Thoracic aorta (tissue), 2 donors: ENCODE data around the gene KIF21B. TPM values are rescaled to one million over a fixed set of nuclear protein-coding genes. Genes with fewer than 3 reads are reported as not detected.

Source experiments
- ATAC-seq: fragments of 150-250 bp; one replicate; pipeline ENCODE4 v1.8.0; 2017; ENCODE audit warnings: low read depth; ENCODE audit not compliant: insufficient number of reproducible peaks, low FRiP score
- DNase-seq: peaks from one replicate; pipeline ENCODE4 v3.0.0-alpha.2; 2020; ENCODE audit warnings: low spot score
- H3K27ac ChIP-seq, 2 donors: fragments of 200-600 bp; sonication (generic); 1 replicate in 1 of 2; 2 replicates in 1 of 2; pipeline ENCODE4 v1.5.1; 2016; ENCODE audit warnings: mild to moderate bottlenecking in 2 of 2, moderate library complexity in 2 of 2
- H3K27me3 ChIP-seq: fragments of 200-600 bp; sonication (generic); replicated peaks from 2 replicates; pipeline ENCODE4 v1.6.0; 2016; ENCODE audit warnings: mild to moderate bottlenecking; ENCODE audit not compliant: insufficient read depth
- H3K36me3 ChIP-seq: fragments of 200-600 bp; sonication (generic); one replicate; pipeline ENCODE4 v1.5.1; 2016
- H3K4me1 ChIP-seq, 2 donors: fragments of 200-600 bp; sonication (generic); 1 replicate in 1 of 2; 2 replicates in 1 of 2; pipeline versions ENCODE4 v1.5.1 to v1.6.0; 2016; ENCODE audit warnings: low read depth in 2 of 2, mild to moderate bottlenecking in 1 of 2; ENCODE audit not compliant: control insufficient read depth in 1 of 2
- H3K4me3 ChIP-seq: fragments of 200-600 bp; sonication (generic); 2 replicates; pipeline ENCODE4 v1.5.1; 2016; ENCODE audit warnings: mild to moderate bottlenecking
- H3K9me3 ChIP-seq: fragments of 200-600 bp; sonication (generic); 2 replicates; pipeline ENCODE4 v1.5.1; 2016
- CTCF ChIP-seq: fragments of 200-600 bp; sonication (generic); IDR thresholded peaks from one replicate; pipeline ENCODE4 v1.5.1; 2019; ENCODE audit warnings: antibody characterized with exemption
- total RNA-seq, 2 donors: library from RNA; depleted of rRNA; stranded (reverse); fragments of >200 nt; gene quantifications; one replicate each; pipeline versions ENCODE4 v1.1.0 to v1.2.3, GENCODE V29; 2016

Gene KIF21B
- total RNA-seq, 2 donors from 2014 or later, result 4.2 to 4.7 TPM

- no peak for TF ChIP-seq CTCF
- DNase-seq (no peak), ATAC-seq (no peak)
- no peak overlapping the region for H3K4me3 ChIP-seq
- no peaks in the 10 kb centered on the region for H3K36me3 ChIP-seq
- no peaks in the 10 kb centered on the region for H3K9me3 ChIP-seq
- no peaks in the 10 kb centered on the region for H3K27me3 ChIP-seq
- no peak overlapping the region for H3K27ac ChIP-seq
- peaks cover 3 to 43% of the 10 kb centered on the region in 2 donors for H3K4me1 ChIP-seq
Measured at GRCh38 chr1:201059401-201059800, 35.9 kb upstream of the KIF21B start.

- no peaks in the 10 kb centered on the region for H3K9me3 ChIP-seq
- no peak for DNase-seq
- no peaks in the 10 kb centered on the region for H3K27me3 ChIP-seq
- H3K4me1 ChIP-seq, result peaks cover 3 to 30% of the 10 kb centered on the region in 2 donors
- H3K36me3 ChIP-seq, result no peaks in the 10 kb centered on the region
- H3K4me3 ChIP-seq, result no peak overlapping the region
- TF ChIP-seq CTCF, result no peak
- H3K27ac ChIP-seq, result no peak overlapping the region
- ATAC-seq, result no peak
Measured at GRCh38 chr1:201054091-201054543, 30.6 kb upstream of the KIF21B start.

- Histone ChIP-seq H3K36me3 (no peaks in the 10 kb centered on the region), H3K27ac (no peak overlapping the region), H3K27me3 (no peaks in the 10 kb centered on the region), H3K4me3 (no peak overlapping the region), H3K9me3 (no peaks in the 10 kb centered on the region), H3K4me1 (peaks cover 3 to 30% of the 10 kb centered on the region in 2 donors)
- DNase-seq (no peak), ATAC-seq (no peak)
- no peak for TF ChIP-seq CTCF
Measured at GRCh38 chr1:201053155-201053860, 29.8 kb upstream of the KIF21B start.

- Histone ChIP-seq H3K27me3 (no peaks in the 10 kb centered on the region), H3K27ac (no peak overlapping the region), H3K4me3 (no peak overlapping the region), H3K36me3 (no peaks in the 10 kb centered on the region), H3K4me1 (peaks cover 3 to 24% of the 10 kb centered on the region in 2 donors), H3K9me3 (no peaks in the 10 kb centered on the region)
- no peak for DNase-seq
- TF ChIP-seq CTCF, result no peak
- no peak for ATAC-seq
Measured at GRCh38 chr1:201051399-201051798, 27.9 kb upstream of the KIF21B start.

GRCh38 chr1:201050515-201051277, 27.2 kb upstream of the KIF21B start:
- no peak for ATAC-seq
- H3K36me3 ChIP-seq, result no peaks in the 10 kb centered on the region

More at GRCh38 chr1:201050515-201051277, 27.2 kb upstream of the KIF21B start:
- no peaks in the 10 kb centered on the region for H3K27me3 ChIP-seq
- TF ChIP-seq CTCF, result no peak
- H3K9me3 ChIP-seq, result no peaks in the 10 kb centered on the region
- H3K4me3 ChIP-seq, result no peak overlapping the region
- H3K4me1 ChIP-seq, result peaks cover 3 to 17% of the 10 kb centered on the region in 2 donors
- no peak overlapping the region for H3K27ac ChIP-seq
- no peak for DNase-seq
